ENCODE measurements around the gene STXBP3.

The STXBP3 gene

DNA sequence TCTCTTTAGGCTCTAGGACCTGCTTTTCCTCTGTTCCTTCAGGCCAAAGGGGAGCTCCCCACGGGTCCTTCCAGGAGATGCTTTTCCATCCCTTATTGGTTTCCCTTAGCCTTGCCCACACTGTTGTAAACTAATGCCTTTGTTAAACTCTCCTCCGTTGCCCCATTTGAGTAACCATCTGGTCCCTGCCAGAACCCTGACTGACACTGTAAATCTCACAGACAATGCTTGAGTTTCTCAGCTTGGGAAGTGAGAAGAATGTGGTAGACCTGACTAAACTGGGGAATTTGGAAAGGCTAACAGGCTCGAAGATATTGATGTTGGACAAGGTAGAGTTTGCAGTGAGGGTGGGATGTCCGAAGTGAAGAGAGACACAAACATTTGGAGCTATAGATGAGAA lies 99.0 kb downstream of the STXBP3 start:
- DNase-seq: no peak

DNA sequence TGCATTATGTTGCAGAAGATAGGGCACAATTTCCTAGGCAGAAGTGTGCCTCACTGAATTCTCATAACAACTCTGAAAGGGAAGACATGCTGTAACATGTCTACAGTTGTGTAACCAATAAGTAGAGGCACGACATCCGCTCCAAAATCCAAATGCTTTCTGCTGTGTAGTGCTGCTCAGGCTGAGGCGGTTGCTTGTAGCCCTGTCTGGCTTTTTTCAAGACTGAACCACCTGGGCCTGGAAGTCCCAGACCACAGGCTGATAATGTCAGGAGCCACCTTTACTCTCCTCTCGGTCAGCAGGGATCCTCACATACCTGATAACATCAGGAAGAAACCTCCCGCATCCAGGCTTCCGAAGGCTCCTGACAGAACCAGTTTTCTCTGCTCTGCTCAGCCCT lies 99.5 kb downstream of the STXBP3 start:
- DNase-seq: no peak

GRCh38 chr1:108847494-108847893 lies 101.0 kb downstream of the STXBP3 start:
- no peak for DNase-seq

- DNase-seq: peak; percentile 29 to 55
Measured at GRCh38 chr1:108848806-108849205, 102.3 kb downstream of the STXBP3 start.

- DNase-seq: no peak
Measured at GRCh38 chr1:108850929-108851328, 104.5 kb downstream of the STXBP3 start.

DNA sequence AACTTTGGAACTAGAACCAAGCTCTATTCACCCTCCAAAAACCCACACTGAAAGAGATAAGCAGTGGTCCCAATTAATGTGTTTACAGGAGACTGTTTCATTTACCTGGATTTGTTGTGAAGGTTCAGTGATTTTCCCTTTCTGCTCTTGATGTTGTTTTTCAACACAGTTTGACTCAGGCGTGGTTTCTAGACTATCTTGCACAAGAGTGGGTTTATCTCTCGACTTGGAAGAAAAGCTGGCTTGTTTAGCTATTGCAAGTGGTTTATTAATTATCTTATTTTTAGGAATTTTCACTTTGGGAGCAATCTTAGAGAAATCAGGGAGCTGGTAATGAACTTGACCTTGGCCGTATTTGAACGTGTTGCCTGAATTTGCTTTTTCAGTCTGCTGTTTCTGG lies 105.1 kb downstream of the STXBP3 start:
- DNase-seq: peak in 1 of 2 experiments; percentile 8

DNA sequence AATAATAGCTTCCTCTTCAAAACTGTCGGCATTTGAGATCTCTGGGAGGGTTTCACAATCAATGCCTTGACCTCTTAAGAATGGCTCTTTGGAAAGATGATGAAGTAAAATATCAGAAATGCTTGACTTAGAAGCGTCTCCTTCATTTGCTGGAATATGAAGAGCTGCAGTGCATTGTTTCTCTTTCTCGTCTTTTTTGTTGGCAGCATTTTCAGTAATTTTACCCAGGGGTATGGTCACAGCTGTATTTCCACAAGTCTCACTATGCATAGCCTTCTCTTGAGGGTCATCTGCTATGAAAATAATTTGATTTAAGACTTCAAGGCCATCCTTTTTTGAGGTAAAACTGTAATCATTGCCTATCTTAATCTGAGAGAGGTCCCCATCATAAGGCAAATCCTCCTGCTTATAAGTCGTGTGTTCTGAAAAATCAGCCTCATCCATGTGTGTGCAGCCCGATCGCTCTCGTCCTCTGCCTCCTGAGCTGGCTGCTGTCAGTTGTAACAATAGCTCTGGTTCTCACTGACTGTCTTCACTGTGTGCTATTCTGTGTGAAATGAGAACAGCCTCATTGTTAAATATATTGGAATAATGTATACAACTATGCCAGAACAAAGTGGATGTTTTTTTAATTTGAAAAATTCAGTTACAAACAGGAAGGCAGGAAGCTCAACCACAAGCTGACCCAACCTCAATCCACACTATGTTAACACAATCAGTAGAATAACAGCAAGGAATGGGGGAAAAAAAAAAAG lies 105.9 kb downstream of the STXBP3 start:
- peak; percentile 58 to 60 for DNase-seq

GRCh38 chr1:108854221-108855019 lies 107.9 kb downstream of the STXBP3 start:
- no peak for DNase-seq

DNA sequence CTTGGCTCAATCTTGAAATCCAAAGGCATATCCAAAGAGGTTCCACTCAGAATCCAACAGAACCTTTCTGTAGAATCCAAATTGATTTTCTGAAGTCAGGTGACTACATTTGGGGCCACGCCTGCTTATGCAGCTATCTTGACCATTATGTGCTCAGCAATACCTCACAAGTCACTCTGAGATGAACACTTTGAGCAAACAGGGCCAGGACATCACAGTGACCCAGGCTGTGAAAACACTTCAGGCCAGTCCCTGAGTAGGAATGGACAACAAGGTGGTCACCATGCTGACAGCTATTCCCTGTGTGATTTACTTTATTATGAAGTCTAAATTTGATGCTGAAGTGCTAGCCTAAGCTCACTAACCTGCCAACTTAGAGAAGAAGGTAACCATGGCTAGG lies 110.5 kb downstream of the STXBP3 start, which contains the start of gene AKNAD1:
AKNAD1 (minus strand) TSS at position 101 of the 400 bp plus-strand sequence. CDS start 4,430 bp downstream, outside the sequence.
- no peak for DNase-seq

GRCh38 chr1:108858230-108858950 lies 111.9 kb downstream of the STXBP3 start:
- DNase-seq: no peak
